HepG2 (cell line): ENCODE measurements around the gene SETD1A. TPM values are rescaled to one million over a fixed set of nuclear protein-coding genes. Genes with fewer than 3 reads are reported as not detected.
A peak's percentile ranks its signal among the peaks of the same experiment; 100 is the strongest.

Experiments
- ELF3 ChIP-seq: IDR thresholded peaks from 2 replicates; pipeline ENCODE4 v1.6.1; 2016; ENCODE audit warnings: missing genetic modification reagents, missing compliant biosample characterization
- FOXA1 ChIP-seq, 2 experiments: fragments of 450-650 bp in 1 of 2; sonication (generic) in 1 of 2; formaldehyde crosslinking in 1 of 2; IDR thresholded peaks; 2 replicates each; pipeline versions ENCODE4 v1.4.0 to v1.6.1; 2016 to 2020; ENCODE audit warnings: missing genetic modification reagents in 1 of 2
- MAF1 ChIP-seq: sonication (generic); formaldehyde crosslinking; IDR thresholded peaks from 2 replicates; pipeline ENCODE4 v1.5.0; 2020; ENCODE audit warnings: missing genetic modification reagents, borderline replicate concordance
- ONECUT2 ChIP-seq: sonication (generic); formaldehyde crosslinking; IDR thresholded peaks from 2 replicates; pipeline ENCODE4 v1.4.0; 2020; ENCODE audit warnings: missing genetic modification reagents
- REL ChIP-seq: sonication (generic); formaldehyde crosslinking; conservative IDR thresholded peaks from 2 replicates; pipeline ENCODE4 v1.8.0; 2022; ENCODE audit warnings: mild to moderate bottlenecking, missing genetic modification reagents, moderate library complexity
- SSRP1 ChIP-seq: IDR thresholded peaks from 2 replicates; pipeline ENCODE4 v1.6.1; 2016; ENCODE audit warnings: control low read depth
- U2AF1 ChIP-seq: fragments of 200-400 bp; formaldehyde crosslinking; optimal IDR thresholded peaks from 2 replicates; pipeline ENCODE3; 2017; ENCODE audit warnings: mild to moderate bottlenecking, low read depth, low read length
- YEATS4 ChIP-seq: sonication (generic); formaldehyde crosslinking; IDR thresholded peaks from 2 replicates; pipeline ENCODE4 v1.4.0; 2020; ENCODE audit warnings: missing genetic modification reagents, borderline replicate concordance
- ZBTB38 ChIP-seq: sonication (generic); formaldehyde crosslinking; IDR thresholded peaks from 2 replicates; pipeline ENCODE4 v1.5.1; 2020; ENCODE audit warnings: mild to moderate bottlenecking, missing genetic modification reagents
- ZFX ChIP-seq: sonication (generic); formaldehyde crosslinking; IDR thresholded peaks from 2 replicates; pipeline ENCODE4 v1.4.0; 2020; ENCODE audit warnings: mild to moderate bottlenecking, low read depth, missing genetic modification reagents, moderate library complexity
- ZMAT3 ChIP-seq: sonication (generic); formaldehyde crosslinking; conservative IDR thresholded peaks from 2 replicates; pipeline ENCODE4 v1.7.0; 2021; ENCODE audit warnings: missing genetic modification reagents
- ZNF501 ChIP-seq: sonication (generic); formaldehyde crosslinking; IDR thresholded peaks from 2 replicates; pipeline ENCODE4 v1.5.1; 2020; ENCODE audit warnings: mild to moderate bottlenecking, moderate library complexity, missing genetic modification reagents
- ZNF816 ChIP-seq: sonication (generic); formaldehyde crosslinking; IDR thresholded peaks from 2 replicates; pipeline ENCODE4 v1.8.0; 2022; ENCODE audit warnings: missing genetic modification reagents, mild to moderate bottlenecking, borderline replicate concordance
- polyA plus RNA-seq, 8 experiments: library from polyadenylated mRNA; depleted of rRNA in 3 of 8; stranded (reverse) in 7 of 8; unstranded in 1 of 8; fragments of >200 nt; fragmentation: Illumina TruSeq in 4 of 8; extraction: Trizol in 4 of 8; gene quantifications; 2 replicates each; pipeline versions ENCODE4 v1.2.1 to v1.2.3, GENCODE V29; 2011 to 2016; ENCODE audit warnings: low read depth in 4 of 8, missing spikeins in 1 of 8, mixed read lengths in 1 of 8; ENCODE audit not compliant: insufficient read depth in 1 of 8
- total RNA-seq, 5 experiments: library from RNA; depleted of rRNA; stranded (reverse); fragments of >200 nt; fragmentation: Illumina TruSeq; extraction: Trizol; gene quantifications; 2 replicates each; pipeline ENCODE4 v1.2.3, GENCODE V29; 2016; ENCODE audit warnings: low read depth in 1 of 5
- TF ChIP-seq, protein P1 (sequence below): sonication (generic); formaldehyde crosslinking; IDR thresholded peaks from 2 replicates; pipeline ENCODE4 v1.9.0; 2021; ENCODE audit warnings: missing genetic modification reagents, mild to moderate bottlenecking, borderline replicate concordance
- TF ChIP-seq, protein P2 (sequence below): sonication (generic); formaldehyde crosslinking; IDR thresholded peaks from 2 replicates; pipeline ENCODE4 v1.4.0; 2020; ENCODE audit warnings: missing genetic modification reagents
- TF ChIP-seq, protein P3 (sequence below): sonication (generic); formaldehyde crosslinking; IDR thresholded peaks from 2 replicates; pipeline ENCODE4 v1.4.0; 2020; ENCODE audit warnings: missing genetic modification reagents
- TF ChIP-seq, protein P4 (sequence below): sonication (generic); formaldehyde crosslinking; IDR thresholded peaks from 2 replicates; pipeline ENCODE4 v1.8.0; 2022; ENCODE audit warnings: mild to moderate bottlenecking, missing genetic modification reagents

The SETD1A gene
- total and polyA plus RNA-seq, 2 of the 13 experiments (the other 11 are each of a cell fraction or from before 2014, with no cell fraction given): 3.8 to 5.6 TPM

DNA sequence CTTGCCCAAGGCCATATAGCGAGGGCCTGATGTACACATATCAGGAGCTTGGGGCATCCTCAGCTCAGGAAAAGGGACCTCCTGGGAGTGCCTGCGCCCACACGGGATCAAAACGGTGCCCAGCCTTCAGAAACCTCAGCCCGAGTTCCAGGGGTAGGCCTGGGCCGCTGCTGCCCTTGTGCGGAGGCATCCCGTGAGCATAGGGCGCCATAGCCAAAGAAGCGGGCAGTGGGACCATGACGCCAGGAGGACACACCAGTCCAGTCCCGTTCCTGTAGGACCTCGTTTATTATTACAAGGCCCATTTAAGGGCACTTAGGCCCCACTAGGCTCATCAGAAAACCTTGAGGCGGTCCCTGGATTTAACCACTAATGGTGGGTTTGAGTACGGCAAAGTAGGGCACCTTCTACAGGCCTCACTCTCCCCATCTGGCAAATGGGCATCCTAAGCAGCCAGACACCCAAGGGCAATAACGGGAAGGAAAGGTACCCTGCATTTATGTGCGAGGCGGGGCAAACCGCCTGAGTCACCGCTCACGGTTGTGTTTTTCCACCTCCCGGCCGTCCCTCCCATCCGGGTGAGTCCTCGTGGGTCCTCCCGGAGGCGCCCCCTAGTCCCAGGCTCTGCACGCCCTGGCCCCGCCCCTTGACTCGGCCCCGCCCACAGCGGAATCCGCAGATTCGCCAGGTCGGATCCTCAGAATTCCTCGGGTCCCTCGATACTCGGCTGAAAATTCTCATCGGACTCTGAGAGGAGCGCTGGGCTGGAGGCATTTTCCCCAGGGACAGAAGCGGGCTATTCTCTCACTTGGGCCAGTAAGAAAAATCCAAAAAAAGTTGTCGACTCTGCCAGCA is 726 bp upstream of the SETD1A start (continued):
- TF ChIP-seq, protein P1, sequence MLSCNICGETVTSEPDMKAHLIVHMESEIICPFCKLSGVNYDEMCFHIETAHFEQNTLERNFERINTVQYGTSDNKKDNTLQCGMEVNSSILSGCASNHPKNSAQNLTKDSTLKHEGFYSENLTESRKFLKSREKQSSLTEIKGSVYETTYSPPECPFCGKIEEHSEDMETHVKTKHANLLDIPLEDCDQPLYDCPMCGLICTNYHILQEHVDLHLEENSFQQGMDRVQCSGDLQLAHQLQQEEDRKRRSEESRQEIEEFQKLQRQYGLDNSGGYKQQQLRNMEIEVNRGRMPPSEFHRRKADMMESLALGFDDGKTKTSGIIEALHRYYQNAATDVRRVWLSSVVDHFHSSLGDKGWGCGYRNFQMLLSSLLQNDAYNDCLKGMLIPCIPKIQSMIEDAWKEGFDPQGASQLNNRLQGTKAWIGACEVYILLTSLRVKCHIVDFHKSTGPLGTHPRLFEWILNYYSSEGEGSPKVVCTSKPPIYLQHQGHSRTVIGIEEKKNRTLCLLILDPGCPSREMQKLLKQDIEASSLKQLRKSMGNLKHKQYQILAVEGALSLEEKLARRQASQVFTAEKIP: no peak
- TF ChIP-seq, protein P2, sequence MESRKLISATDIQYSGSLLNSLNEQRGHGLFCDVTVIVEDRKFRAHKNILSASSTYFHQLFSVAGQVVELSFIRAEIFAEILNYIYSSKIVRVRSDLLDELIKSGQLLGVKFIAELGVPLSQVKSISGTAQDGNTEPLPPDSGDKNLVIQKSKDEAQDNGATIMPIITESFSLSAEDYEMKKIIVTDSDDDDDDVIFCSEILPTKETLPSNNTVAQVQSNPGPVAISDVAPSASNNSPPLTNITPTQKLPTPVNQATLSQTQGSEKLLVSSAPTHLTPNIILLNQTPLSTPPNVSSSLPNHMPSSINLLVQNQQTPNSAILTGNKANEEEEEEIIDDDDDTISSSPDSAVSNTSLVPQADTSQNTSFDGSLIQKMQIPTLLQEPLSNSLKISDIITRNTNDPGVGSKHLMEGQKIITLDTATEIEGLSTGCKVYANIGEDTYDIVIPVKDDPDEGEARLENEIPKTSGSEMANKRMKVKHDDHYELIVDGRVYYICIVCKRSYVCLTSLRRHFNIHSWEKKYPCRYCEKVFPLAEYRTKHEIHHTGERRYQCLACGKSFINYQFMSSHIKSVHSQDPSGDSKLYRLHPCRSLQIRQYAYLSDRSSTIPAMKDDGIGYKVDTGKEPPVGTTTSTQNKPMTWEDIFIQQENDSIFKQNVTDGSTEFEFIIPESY (CRISPR knock-in tag): peak; percentile 48; the same call in 1 of the 2 replicates
- TF ChIP-seq ZNF816 (CRISPR knock-in tag) (0 out of 2 replicates have a peak, but pooled peaks have one; percentile 71), ZNF501 (CRISPR knock-in tag) (peak; percentile 86), REL (CRISPR knock-in tag) (0 out of 2 replicates have a peak, but pooled peaks have one; percentile 54), MAF1 (CRISPR knock-in tag) (no peak), ZFX (CRISPR knock-in tag) (no peak), ZMAT3 (peak; percentile 61; the same call in 1 of the 2 replicates), YEATS4 (0 out of 2 replicates have a peak, but pooled peaks have one; percentile 38), U2AF1 (no peak), ZBTB38 (CRISPR knock-in tag) (peak; percentile 93), SSRP1 (CRISPR knock-in tag) (peak; percentile 89; the same call in 1 of the 2 replicates), FOXA1 (IDR thresholded peaks at IDR 0.05) (no peak), FOXA1 (CRISPR knock-in tag; IDR thresholded peaks at IDR 0.05) (peak; percentile 22; the same call in 1 of the 2 replicates), ELF3 (CRISPR knock-in tag) (peak; percentile 38; the same call in 1 of the 2 replicates), ONECUT2 (CRISPR knock-in tag) (0 out of 2 replicates have a peak, but pooled peaks have one; percentile 26)
- TF ChIP-seq, protein P3, sequence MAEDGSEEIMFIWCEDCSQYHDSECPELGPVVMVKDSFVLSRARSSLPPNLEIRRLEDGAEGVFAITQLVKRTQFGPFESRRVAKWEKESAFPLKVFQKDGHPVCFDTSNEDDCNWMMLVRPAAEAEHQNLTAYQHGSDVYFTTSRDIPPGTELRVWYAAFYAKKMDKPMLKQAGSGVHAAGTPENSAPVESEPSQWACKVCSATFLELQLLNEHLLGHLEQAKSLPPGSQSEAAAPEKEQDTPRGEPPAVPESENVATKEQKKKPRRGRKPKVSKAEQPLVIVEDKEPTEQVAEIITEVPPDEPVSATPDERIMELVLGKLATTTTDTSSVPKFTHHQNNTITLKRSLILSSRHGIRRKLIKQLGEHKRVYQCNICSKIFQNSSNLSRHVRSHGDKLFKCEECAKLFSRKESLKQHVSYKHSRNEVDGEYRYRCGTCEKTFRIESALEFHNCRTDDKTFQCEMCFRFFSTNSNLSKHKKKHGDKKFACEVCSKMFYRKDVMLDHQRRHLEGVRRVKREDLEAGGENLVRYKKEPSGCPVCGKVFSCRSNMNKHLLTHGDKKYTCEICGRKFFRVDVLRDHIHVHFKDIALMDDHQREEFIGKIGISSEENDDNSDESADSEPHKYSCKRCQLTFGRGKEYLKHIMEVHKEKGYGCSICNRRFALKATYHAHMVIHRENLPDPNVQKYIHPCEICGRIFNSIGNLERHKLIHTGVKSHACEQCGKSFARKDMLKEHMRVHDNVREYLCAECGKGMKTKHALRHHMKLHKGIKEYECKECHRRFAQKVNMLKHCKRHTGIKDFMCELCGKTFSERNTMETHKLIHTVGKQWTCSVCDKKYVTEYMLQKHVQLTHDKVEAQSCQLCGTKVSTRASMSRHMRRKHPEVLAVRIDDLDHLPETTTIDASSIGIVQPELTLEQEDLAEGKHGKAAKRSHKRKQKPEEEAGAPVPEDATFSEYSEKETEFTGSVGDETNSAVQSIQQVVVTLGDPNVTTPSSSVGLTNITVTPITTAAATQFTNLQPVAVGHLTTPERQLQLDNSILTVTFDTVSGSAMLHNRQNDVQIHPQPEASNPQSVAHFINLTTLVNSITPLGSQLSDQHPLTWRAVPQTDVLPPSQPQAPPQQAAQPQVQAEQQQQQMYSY: 0 out of 2 replicates have a peak, but pooled peaks have one; percentile 39
- TF ChIP-seq, protein P4, sequence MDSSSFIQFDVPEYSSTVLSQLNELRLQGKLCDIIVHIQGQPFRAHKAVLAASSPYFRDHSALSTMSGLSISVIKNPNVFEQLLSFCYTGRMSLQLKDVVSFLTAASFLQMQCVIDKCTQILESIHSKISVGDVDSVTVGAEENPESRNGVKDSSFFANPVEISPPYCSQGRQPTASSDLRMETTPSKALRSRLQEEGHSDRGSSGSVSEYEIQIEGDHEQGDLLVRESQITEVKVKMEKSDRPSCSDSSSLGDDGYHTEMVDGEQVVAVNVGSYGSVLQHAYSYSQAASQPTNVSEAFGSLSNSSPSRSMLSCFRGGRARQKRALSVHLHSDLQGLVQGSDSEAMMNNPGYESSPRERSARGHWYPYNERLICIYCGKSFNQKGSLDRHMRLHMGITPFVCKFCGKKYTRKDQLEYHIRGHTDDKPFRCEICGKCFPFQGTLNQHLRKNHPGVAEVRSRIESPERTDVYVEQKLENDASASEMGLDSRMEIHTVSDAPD (CRISPR knock-in tag): no peak
